ENCODE data around the gene CDHR3. TPM values are rescaled to one million over a fixed set of nuclear protein-coding genes. Genes with fewer than 3 reads are reported as not detected.

The CDHR3 gene
- total RNA-seq: 1 to 10 TPM; 2.6 to 3.0 TPM

GRCh38 chr7:105963038-105963667 lies at the start of gene CDHR3:
Gene CDHR3 (plus strand): TSS chr7:105963264. CDS start chr7:105963319, 55 bp downstream.

Other genes starting within 250 kb of the CDHR3 start
- 10 to 100 TPM; 22.4 to 24.8 TPM for gene ATXN7L1, start 86.7 kb upstream of the CDHR3 start, total RNA-seq
- gene SYPL1, start 149.0 kb downstream of the CDHR3 start, total RNA-seq: 10 to 100 TPM; 40.8 to 42.1 TPM

All from activated naive CD4-positive, alpha-beta T cell treated with anti-CD3 and anti-CD28 coated beads, Interleukin-2, amount 10 ng/mL, durations not matched to agents 5 hours and 36 hours (primary cell).